T-helper 1 cell (primary cell): ENCODE results near the gene RERE.

ENCODE experiments used
- DNase-seq, 5 donors: peaks; one replicate each; pipeline ENCODE4 v3.0.0-alpha.2; 2012 to 2020

Gene RERE

GRCh38 chr1:8565802-8566201 lies 251.6 kb downstream of the RERE start:
- DNase-seq: no peak

DNA sequence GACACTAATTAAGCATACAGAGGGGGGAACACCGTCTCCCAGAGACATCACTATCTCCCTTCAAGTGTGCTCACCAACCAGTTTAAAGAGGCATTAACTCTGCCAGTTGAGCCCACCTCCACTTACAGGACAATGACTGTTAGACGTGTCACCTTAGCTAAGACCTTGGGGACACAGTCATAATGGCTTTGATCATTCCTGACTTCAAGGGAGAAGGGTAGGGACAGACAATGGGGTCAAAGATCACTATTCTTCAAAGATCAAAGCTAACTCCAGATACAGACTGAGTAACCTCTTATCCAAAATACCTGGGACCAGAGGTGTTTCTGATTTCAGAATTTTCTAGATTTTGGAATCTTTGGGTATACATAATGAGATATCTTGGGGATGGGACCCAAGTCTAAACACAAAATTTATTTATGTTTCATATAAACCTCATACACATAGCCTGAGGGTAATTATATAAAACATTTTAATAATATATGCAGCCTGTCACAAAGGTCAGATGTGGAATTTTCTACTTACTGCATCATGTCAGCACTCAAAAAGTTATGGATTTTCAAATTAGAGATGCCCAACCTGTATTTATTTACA lies 253.4 kb downstream of the RERE start:
- no peak for DNase-seq

DNA sequence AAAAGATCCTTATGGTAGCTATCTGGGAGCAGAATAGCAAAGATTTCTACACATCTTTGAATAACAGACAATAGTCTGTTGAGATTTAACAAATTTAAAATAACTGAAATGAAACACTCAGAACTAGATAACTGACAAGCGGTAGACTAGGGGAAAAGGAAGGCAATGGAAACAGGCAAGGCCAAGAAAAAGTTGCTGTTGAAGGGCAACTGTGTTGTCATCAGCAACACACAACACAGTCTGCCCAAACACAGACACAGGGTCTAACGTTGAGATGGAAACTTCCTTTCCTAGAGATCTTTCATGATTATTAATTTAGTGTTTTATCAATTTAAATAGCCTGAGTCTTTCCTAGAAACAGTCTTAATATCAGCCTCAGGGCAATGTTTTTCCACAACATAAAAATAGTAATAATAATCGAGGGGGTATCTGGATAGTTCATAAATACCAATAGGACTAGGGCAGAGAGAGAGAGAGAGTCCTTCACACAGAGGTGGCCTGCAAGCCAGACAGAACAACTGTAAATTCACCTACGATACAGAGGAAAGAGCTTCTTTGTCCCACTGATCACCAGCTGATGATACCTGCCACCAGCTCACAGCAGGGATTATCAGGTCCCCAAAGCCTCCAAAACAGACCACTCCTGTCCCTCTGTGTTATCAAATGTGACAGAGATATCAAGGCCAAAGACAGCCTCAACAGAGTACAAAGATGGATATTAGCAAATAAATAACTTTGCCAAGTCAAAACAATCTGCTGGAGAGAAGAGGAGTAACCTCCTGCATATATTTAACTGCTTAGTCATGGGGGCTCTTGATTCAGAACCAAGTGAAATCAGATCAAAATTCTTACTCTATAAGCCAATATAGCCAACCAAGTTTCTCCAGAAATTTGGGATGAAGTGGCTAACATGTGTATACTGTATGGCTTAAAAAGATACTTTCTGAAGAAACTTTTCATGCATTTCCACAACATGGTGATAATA lies 254.3 kb downstream of the RERE start:
- no peak for DNase-seq

DNA sequence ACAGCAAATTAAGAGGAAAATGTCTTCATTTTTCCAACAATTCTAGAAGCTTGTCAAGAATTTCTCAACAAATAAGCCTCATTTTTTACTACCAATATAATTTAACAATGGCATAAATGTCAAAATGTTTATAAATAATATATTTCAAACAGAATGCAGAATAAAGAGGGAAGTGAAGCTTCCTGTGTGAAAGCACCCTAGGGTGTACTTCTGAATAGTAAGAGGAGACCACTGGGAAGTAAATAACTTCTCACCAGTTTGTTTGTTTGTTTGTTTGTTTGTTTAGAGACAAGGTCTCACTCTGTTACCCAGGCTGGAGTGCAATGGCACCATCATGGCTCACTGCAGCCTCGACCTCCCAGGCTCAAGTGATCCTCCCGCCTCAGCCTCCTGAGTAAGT lies 255.2 kb downstream of the RERE start:
- no peak for DNase-seq

DNA sequence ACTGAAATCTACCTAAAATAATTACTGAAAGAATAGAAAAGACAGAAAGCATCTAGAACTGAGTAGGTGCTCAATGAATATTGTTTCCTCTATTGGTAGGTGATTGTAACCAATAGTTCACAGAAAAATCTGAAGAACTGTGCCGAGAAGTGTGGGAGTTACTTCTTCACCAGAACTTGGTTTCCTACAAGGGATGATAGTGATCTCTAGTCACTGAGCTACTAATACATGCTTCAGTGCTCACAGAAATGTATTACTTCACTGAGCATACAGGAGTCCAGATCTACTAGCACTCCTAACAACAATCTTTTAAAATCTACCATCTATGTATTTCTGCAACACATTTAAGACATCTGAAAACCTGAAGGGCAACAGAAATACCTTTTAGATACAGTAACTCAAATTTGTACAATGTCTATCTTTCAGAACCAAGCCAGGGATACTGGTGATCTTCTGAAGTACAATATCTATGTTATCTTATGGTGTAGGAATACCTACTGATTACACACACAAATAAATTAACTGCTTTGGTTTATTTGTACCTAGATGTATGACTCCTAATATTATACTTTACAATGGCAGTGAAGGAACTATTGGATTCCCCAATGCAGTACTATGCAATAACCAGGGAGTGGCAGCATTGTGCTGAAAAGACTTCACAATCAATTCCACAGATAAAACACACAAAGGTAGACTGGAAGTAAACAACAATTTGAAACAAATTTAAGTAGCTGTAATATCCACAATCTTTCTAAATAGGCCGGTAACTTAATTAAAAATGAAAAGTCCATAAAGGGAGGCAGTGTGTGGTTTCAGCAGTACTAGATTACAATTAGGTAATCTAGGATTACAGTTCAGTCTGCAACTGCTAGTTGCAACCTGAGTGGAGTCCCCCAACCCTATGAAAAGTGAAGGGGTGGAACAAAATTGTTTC lies 256.6 kb downstream of the RERE start:
- DNase-seq: peak in 3 of 5 donors; percentile 8 to 51 (median 26)

DNA sequence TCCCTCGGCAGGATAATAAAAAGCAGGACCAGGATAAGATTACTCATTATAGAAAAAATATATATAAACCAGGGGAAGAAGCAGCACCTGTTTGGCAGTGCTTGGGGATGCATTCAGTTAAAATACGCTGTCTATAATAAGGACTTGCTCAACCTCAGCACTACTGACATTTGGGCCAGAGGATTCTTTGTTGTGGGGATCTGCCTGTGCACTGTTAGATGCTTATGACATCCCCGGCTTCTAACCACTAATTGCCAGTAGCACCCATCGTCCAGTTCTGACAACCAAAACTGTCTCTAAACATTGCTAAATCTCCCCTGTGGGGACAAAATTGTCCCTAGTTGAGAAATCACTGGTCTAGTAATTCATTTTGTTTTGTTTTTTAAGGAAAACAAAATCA lies 257.4 kb downstream of the RERE start:
- no peak for DNase-seq

DNA sequence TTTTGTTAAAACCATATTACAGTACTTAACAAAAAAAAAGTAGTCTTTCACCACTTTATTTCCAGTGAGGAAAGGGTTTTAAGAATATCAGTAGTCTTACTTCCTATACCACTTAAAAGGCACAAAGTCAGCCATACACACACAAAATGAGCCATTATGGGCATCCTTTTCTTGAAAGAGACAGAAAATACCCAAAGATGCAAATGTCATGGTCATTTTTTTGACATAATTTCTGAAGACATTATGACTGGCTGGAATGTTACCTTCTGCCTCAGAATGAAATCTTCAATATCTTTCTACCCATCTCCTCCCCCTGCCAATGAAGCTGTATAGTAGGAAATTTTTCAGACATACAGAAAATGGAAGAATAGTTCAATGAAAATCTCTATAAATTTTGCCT lies 261.9 kb downstream of the RERE start:
- DNase-seq: no peak

DNA sequence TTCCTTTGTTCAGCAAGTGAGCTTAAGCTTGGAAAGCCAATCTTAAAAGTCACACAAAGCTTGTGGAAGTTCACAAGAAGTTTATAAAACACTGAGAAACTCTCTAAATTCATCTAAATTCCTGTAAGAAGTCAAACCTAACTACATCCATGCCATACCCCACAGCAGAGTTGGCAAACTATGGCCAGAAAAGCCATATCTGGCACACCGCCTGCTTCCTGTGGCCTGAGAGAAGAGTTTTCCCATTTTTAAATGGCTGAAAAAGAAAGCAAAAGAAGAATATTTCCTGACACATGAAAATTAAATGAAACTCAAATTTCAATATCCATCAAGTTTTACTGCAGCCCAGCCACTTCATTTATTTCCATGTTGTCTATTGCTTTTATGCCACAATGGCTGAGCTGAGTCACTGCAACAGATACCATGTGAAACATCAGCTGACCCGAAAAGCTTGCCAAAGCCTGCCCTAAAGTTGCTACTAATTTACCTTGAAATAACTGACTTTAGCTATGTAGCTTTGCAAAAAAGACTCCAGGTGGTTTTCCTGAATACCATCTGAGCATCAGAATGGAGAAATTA lies 262.4 kb downstream of the RERE start:
- DNase-seq: peak in 1 of 5 donors; percentile 25

GRCh38 chr1:8552820-8553397 lies 264.5 kb downstream of the RERE start:
- DNase-seq: no peak

GRCh38 chr1:8551613-8552489 lies 265.6 kb downstream of the RERE start:
- no peak for DNase-seq

DNA sequence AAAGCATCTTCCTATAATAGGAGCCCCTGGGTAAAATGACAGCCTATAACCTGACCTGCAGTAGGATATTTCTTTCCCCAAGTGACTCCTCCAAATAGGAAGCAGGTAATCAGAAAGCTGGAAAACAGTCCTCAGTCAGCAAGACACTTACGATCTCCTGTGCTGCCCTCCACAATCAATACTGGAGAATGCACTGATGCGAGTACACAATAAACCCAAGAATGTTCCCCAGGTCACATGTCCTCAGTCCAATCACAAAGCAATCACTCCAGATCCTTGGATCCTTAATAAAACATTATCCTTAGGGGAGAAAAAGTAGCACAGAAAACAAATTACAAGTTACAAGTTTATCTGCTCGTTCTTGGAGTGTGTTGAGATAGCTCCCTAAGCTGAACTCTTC lies 266.4 kb downstream of the RERE start:
- no peak for DNase-seq

- no peak for DNase-seq
Observed at GRCh38 chr1:8547791-8548190, 269.6 kb downstream of the RERE start.

- DNase-seq: peak in 1 of 5 donors; percentile 71
Observed at GRCh38 chr1:8545078-8545477, 272.4 kb downstream of the RERE start.

- DNase-seq: no peak
Observed at GRCh38 chr1:8544644-8545043, 272.8 kb downstream of the RERE start.

DNA sequence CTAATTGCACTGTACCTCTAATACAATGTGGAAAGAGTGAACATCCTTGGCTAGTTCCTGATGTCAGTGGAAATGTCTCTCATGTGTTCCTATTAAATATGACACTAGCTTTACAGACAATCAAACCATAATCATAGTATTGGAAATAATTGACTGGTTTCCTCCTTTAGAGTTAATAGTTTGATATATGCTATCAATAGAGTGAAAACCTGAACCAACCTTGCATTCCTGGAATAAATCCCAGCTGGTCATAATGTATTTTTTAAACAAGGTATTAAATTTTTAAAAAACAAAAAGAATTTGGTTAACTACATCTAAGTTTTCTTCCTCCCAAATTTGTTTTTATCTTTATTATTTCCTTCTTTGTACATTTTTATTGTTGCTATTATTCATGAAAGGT lies 273.5 kb downstream of the RERE start:
- no peak for DNase-seq

DNA sequence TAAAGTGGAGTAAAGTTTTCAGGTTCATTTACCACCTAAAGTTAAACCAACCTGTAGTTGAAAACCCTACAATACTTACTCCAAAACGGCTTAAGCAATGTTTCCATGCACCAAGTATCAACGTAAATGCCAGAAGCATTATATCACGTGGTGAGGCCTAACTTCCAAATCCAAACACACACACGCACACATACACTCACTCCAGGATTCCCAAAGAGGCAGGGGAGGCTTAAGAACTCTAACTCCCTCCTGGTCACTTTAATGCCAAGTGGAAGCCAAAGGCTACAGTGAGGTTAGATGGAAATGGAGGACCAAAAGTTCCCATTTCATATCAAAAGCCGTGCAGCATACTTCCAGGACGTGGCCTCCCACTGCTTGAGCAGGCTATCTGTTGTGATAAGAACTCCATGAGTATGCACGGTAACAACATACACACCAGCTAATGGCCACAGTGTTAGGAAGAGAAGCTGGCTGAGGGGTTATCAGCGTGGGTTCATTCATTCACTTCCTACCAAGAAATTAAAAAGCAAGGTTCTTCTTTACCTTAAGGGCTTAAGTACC lies 275.4 kb downstream of the RERE start:
- no peak for DNase-seq

DNA sequence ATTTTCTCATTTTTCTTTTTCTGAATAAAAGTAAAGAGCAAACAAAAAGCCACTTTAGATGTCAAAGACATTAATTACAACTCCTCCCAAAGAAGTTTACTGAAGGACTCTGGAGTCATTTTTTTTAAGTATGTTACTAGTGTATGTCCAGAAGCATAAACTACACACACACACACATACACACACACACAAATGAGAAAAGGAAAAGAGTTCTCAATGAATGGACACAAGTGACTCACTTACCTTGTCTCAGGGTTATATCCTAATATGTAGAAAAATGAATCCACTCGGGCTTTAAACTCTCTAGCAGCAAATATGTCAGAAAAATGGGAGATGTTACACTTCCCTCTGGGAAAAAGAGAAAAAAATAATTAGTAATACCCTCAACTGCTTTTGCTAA lies 276.5 kb downstream of the RERE start:
- DNase-seq: no peak

DNA sequence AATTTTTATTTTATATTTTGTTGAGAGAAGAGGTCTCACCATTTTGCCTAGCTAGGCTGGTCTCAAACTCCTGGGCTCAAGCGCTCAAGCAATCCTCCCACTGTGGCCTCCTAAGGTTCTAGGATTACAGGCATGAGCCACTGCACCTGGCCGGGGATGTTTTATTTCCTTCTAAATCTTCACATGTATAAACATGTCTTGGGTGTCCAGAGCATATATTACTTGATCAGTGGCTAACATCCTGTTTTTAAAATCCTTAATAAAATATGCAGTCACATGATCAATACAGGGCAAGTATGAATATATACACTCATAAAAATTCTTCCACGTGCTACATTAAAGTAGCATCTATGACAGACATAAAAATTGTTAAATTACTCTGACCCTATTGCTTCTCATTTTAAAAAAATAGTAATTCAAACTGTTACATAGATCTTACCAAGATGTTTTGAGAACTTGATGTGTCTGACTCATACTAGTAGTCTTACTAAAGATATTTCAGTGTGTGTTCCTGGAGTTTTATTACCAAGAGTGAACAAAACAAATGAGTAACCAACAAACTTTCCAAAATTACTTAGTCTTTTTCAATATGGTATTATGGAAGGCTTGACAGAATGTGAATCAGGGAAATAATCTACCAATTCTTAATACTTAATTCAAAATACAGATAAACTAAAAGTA lies 277.0 kb downstream of the RERE start:
- DNase-seq: peak in 1 of 5 donors; percentile 61

- no peak for DNase-seq
Observed at GRCh38 chr1:8539683-8540082, 277.8 kb downstream of the RERE start.

- DNase-seq: no peak
Observed at GRCh38 chr1:8538502-8538901, 278.9 kb downstream of the RERE start.
